ENCODE results near the gene WFIKKN1. TPM values are rescaled to one million over a fixed set of nuclear protein-coding genes. Genes with fewer than 3 reads are reported as not detected.

Gene WFIKKN1
- total and polyA plus RNA-seq, 2 experiments from 2014 or later = 0.43 to 0.88 TPM

DNA sequence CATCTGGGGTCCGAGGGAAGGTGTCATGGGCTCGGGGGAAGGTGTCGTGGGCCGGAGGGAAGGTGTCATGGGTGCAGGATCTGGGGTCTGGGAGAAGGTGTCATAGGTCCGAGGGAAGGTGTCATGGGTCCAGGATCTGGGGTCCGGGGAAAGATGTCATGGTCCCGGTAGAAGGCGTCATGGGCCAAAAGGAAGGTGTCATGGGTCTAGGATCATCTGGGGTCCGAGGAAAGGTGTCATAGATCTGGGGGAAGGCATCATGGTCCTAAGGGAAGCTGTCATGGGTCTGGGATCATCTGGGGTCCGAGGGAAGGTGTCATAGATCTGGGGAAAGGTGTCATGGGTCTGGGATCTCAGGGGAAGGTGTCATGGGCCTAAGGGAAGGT is 40.0 kb upstream of the WFIKKN1 start:
- Histone ChIP-seq H3K9me2 (replicated peaks; ENCODE audit: insufficient read depth) (no peaks in the 10 kb centered on the region), H3K27me3 (no peaks in the 10 kb centered on the region), H3K36me3 (replicated peaks; ENCODE audit: insufficient read depth, low read depth) (no peaks in the 10 kb centered on the region), H3K9me3 (ENCODE audit: low read depth) (no peaks in the 10 kb centered on the region), H2AFZ (no peak overlapping the region), H3K79me2 (peaks cover 67% of the 10 kb centered on the region), H3K4me1 (ENCODE audit: insufficient read depth) (peaks cover 50% of the 10 kb centered on the region), H3K27ac (peak overlapping the region; percentile 94), H3K4me3 (peak overlapping the region; percentile 93), H3K4me2 (peak overlapping the region; percentile 98), H4K20me1 (ENCODE audit: insufficient read depth, poor library complexity, severe bottlenecking) (peaks cover 12% of the 10 kb centered on the region)
- no peak for TF ChIP-seq EZH2phosphoT487 (IDR thresholded peaks at IDR 0.05; ENCODE audit: low read depth, severe bottlenecking, unreplicated experiment)
- no peak for TF ChIP-seq EZH2 (IDR thresholded peaks at IDR 0.05; ENCODE audit: borderline replicate concordance)
- TF ChIP-seq, protein P1, sequence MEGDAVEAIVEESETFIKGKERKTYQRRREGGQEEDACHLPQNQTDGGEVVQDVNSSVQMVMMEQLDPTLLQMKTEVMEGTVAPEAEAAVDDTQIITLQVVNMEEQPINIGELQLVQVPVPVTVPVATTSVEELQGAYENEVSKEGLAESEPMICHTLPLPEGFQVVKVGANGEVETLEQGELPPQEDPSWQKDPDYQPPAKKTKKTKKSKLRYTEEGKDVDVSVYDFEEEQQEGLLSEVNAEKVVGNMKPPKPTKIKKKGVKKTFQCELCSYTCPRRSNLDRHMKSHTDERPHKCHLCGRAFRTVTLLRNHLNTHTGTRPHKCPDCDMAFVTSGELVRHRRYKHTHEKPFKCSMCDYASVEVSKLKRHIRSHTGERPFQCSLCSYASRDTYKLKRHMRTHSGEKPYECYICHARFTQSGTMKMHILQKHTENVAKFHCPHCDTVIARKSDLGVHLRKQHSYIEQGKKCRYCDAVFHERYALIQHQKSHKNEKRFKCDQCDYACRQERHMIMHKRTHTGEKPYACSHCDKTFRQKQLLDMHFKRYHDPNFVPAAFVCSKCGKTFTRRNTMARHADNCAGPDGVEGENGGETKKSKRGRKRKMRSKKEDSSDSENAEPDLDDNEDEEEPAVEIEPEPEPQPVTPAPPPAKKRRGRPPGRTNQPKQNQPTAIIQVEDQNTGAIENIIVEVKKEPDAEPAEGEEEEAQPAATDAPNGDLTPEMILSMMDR (IDR thresholded peaks at IDR 0.05; ENCODE audit: poor library complexity) = no peak
- WGBS (ENCODE audit: low lambda C conversion rate, missing lambda C conversion rate) = 70% methylated on average over 10 of the region's 10 CpGs
- no peak for DNase-seq (ENCODE audit: low spot score)

- H3K9me3 ChIP-seq (ENCODE audit: low read depth) = no peaks in the 10 kb centered on the region
- H3K4me3 ChIP-seq = peak overlapping the region; percentile 93
- WGBS (ENCODE audit: low lambda C conversion rate, missing lambda C conversion rate) = 77% methylated on average over 7 of the region's 8 CpGs
- no peaks in the 10 kb centered on the region for H3K27me3 ChIP-seq
- TF ChIP-seq EZH2 (IDR thresholded peaks at IDR 0.05; ENCODE audit: borderline replicate concordance) = no peak
- TF ChIP-seq, protein P1 (IDR thresholded peaks at IDR 0.05; ENCODE audit: poor library complexity) = no peak
- TF ChIP-seq EZH2phosphoT487 (IDR thresholded peaks at IDR 0.05; ENCODE audit: low read depth, severe bottlenecking, unreplicated experiment) = no peak
- no peak for DNase-seq (ENCODE audit: low spot score)
- no peaks in the 10 kb centered on the region for H3K9me2 ChIP-seq (replicated peaks; ENCODE audit: insufficient read depth)
- H3K27ac ChIP-seq = peak overlapping the region; percentile 95
- H4K20me1 ChIP-seq (ENCODE audit: insufficient read depth, poor library complexity, severe bottlenecking) = peaks cover 15% of the 10 kb centered on the region
- peaks cover 50% of the 10 kb centered on the region for H3K4me1 ChIP-seq (ENCODE audit: insufficient read depth)
- peaks cover 72% of the 10 kb centered on the region for H3K79me2 ChIP-seq
- no peaks in the 10 kb centered on the region for H3K36me3 ChIP-seq (replicated peaks; ENCODE audit: insufficient read depth, low read depth)
- H3K4me2 ChIP-seq = peak overlapping the region; percentile 98
- H2AFZ ChIP-seq = no peak overlapping the region
Measured at GRCh38 chr16:591231-591630, 39.6 kb upstream of the WFIKKN1 start.

- WGBS (ENCODE audit: low lambda C conversion rate, missing lambda C conversion rate) = 91% methylated on average over 15 of the region's 15 CpGs
- Histone ChIP-seq H3K36me3 (replicated peaks; ENCODE audit: insufficient read depth, low read depth) (no peaks in the 10 kb centered on the region), H3K27me3 (no peaks in the 10 kb centered on the region), H3K79me2 (peaks cover 75% of the 10 kb centered on the region), H2AFZ (no peak overlapping the region), H3K9me2 (replicated peaks; ENCODE audit: insufficient read depth) (no peaks in the 10 kb centered on the region), H3K4me2 (peak overlapping the region; percentile 98), H3K4me1 (ENCODE audit: insufficient read depth) (peaks cover 50% of the 10 kb centered on the region), H3K9me3 (ENCODE audit: low read depth) (no peaks in the 10 kb centered on the region), H3K4me3 (no peak overlapping the region), H3K27ac (peak overlapping the region; percentile 95), H4K20me1 (ENCODE audit: insufficient read depth, poor library complexity, severe bottlenecking) (peaks cover 22% of the 10 kb centered on the region)
- TF ChIP-seq EZH2 (IDR thresholded peaks at IDR 0.05; ENCODE audit: borderline replicate concordance) (no peak), EZH2phosphoT487 (IDR thresholded peaks at IDR 0.05; ENCODE audit: low read depth, severe bottlenecking, unreplicated experiment) (no peak)
- TF ChIP-seq, protein P1 (IDR thresholded peaks at IDR 0.05; ENCODE audit: poor library complexity) = no peak
- DNase-seq (ENCODE audit: low spot score) = no peak
Measured at GRCh38 chr16:591892-592517, 38.8 kb upstream of the WFIKKN1 start.
